ENCODE data around the gene TSPAN7. TPM values are rescaled to one million over a fixed set of nuclear protein-coding genes. Genes with fewer than 3 reads are reported as not detected.

TSPAN7 gene
- polyA plus RNA-seq, 2 of the 4 experiments (the other 2 are of a cell fraction), result 2.5 to 6.1 TPM

- no peak for TF ChIP-seq ZFP36 (IDR thresholded peaks at IDR 0.05; ENCODE audit: borderline replicate concordance, partially characterized antibody)
These were observed 90.6 kb downstream of the TSPAN7 start (continued) for GRCh38 chrX:38651625-38652601.

- DNase-seq (ENCODE audit: low read depth in 1 of 2, low spot score in 1 of 2) (no peak), ATAC-seq (no peak), FAIRE-seq (peak; percentile 59)
- 58% methylated on average over 13 of the region's 13 CpGs for WGBS (ENCODE audit: missing lambda C conversion rate)
- H3K4me1 ChIP-seq, result no peaks in the 10 kb centered on the region
- ChIA-PET CTCF (interaction anchor here (1.3 to 1.6 kb wide), 3 partner anchors 11 to 196 kb away, joined by 3 to 4 read pairs (median 4); no protein-coding TSS in a partner anchor), POLR2A (no interaction called here)
- H3K4me3 ChIP-seq, result no peak overlapping the region
- H3K4me2 ChIP-seq, result no peak overlapping the region
- no peak overlapping the region for H3K27ac ChIP-seq
- TF ChIP-seq TP53 (CRISPR knock-in tag; IDR thresholded peaks at IDR 0.05) (no peak), ZC3H11A (IDR thresholded peaks at IDR 0.05) (no peak), RCOR1 (IDR thresholded peaks at IDR 0.05; ENCODE audit: low read depth, low read length) (no peak), CHD4 (IDR thresholded peaks at IDR 0.05; ENCODE audit: borderline replicate concordance) (no peak), HOXB13 (CRISPR knock-in tag; IDR thresholded peaks at IDR 0.05; ENCODE audit: low read depth) (no peak), SREBF2 (IDR thresholded peaks at IDR 0.05) (no peak), MAZ (IDR thresholded peaks at IDR 0.05; ENCODE audit: borderline replicate concordance, low read depth, low read length) (no peak), FOSL2 (IDR thresholded peaks at IDR 0.05) (no peak), FOSL2 (CRISPR knock-in tag; IDR thresholded peaks at IDR 0.05) (no peak), RAD21 (conservative IDR thresholded peaks at IDR 0.05 in 1 of 2, IDR thresholded peaks at IDR 0.05 in 1 of 2) (no peak), RNF2 (IDR thresholded peaks at IDR 0.05; ENCODE audit: borderline replicate concordance, low read depth) (no peak), ZSCAN20 (CRISPR knock-in tag; IDR thresholded peaks at IDR 0.05) (no peak)
- H3K9me3 ChIP-seq, result no peaks in the 10 kb centered on the region
These were observed 91.6 kb downstream of the TSPAN7 start for GRCh38 chrX:38652934-38653442.

GRCh38 chrX:38654302-38654701 lies 93.0 kb downstream of the TSPAN7 start:
- no peaks in the 10 kb centered on the region for H3K4me1 ChIP-seq
- 86% methylated on average over 1 of the region's 1 CpG for WGBS (ENCODE audit: missing lambda C conversion rate)
- H3K27ac ChIP-seq, result no peak overlapping the region
- TF ChIP-seq CTCF (IDR thresholded peaks at IDR 0.05) (peak; percentile 33; the same call in 2 of the 3 replicates), RAD21 (conservative IDR thresholded peaks at IDR 0.05 in 1 of 2, IDR thresholded peaks at IDR 0.05 in 1 of 2) (peak; percentile 17 to 18; a peak in 2 of 5 replicates), ELK1 (IDR thresholded peaks at IDR 0.05; ENCODE audit: low read depth, low read length) (no peak), SMC3 (IDR thresholded peaks at IDR 0.05) (0 out of 3 replicates have a peak, but pooled peaks have one; percentile 23)
- no peak overlapping the region for H3K4me2 ChIP-seq
- peak; percentile 62 to 81; a peak in 3 of 6 replicates for ATAC-seq
- FAIRE-seq, result no peak
- no peaks in the 10 kb centered on the region for H3K9me3 ChIP-seq
- POLR2A ChIA-PET, result no interaction called here
- CTCF ChIA-PET, result interaction anchor here (0.8 to 1.6 kb wide), 5 partner anchors 10 to 197 kb away, joined by 3 to 6 read pairs (median 4); no protein-coding TSS in a partner anchor
- DNase-seq (ENCODE audit: low read depth in 1 of 2, low spot score in 1 of 2), result peak; percentile 7 to 21
- H3K4me3 ChIP-seq, result no peak overlapping the region

All from A549 (cell line).